ENCODE measurements around the gene FOXL3. TPM values are rescaled to one million over a fixed set of nuclear protein-coding genes. Genes with fewer than 3 reads are reported as not detected.

The FOXL3 gene
- polyA plus RNA-seq, 1 experiment, result not detected

- ChIA-PET POLR2A (no interaction called here), CTCF (no interaction called here)
- H3K27ac ChIP-seq (ENCODE audit: low read depth, low read length), result no peak overlapping the region
- TF ChIP-seq, protein P1, sequence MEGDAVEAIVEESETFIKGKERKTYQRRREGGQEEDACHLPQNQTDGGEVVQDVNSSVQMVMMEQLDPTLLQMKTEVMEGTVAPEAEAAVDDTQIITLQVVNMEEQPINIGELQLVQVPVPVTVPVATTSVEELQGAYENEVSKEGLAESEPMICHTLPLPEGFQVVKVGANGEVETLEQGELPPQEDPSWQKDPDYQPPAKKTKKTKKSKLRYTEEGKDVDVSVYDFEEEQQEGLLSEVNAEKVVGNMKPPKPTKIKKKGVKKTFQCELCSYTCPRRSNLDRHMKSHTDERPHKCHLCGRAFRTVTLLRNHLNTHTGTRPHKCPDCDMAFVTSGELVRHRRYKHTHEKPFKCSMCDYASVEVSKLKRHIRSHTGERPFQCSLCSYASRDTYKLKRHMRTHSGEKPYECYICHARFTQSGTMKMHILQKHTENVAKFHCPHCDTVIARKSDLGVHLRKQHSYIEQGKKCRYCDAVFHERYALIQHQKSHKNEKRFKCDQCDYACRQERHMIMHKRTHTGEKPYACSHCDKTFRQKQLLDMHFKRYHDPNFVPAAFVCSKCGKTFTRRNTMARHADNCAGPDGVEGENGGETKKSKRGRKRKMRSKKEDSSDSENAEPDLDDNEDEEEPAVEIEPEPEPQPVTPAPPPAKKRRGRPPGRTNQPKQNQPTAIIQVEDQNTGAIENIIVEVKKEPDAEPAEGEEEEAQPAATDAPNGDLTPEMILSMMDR (IDR thresholded peaks at IDR 0.05; ENCODE audit: low read depth, low read length), result no peak
- peaks cover 65% of the 10 kb centered on the region for H3K9me3 ChIP-seq (ENCODE audit: control insufficient read depth, insufficient read depth, low read length)
- H3K4me3 ChIP-seq (ENCODE audit: low read depth, low read length), result no peak overlapping the region
- DNase-seq (ENCODE audit: low read depth, low spot score), result no peak
- no peaks in the 10 kb centered on the region for H3K27me3 ChIP-seq (ENCODE audit: control insufficient read depth, insufficient read depth, low read length)
These were observed 21.0 kb upstream of the FOXL3 start for GRCh38 chr7:268991-269390.

- no peak overlapping the region for H3K27ac ChIP-seq (ENCODE audit: low read depth, low read length)
- DNase-seq (ENCODE audit: low read depth, low spot score), result no peak
- no peak overlapping the region for H3K4me3 ChIP-seq (ENCODE audit: low read depth, low read length)
- H3K27me3 ChIP-seq (ENCODE audit: control insufficient read depth, insufficient read depth, low read length), result no peaks in the 10 kb centered on the region
- CTCF ChIA-PET, result no interaction called here
- TF ChIP-seq, protein P1 (IDR thresholded peaks at IDR 0.05; ENCODE audit: low read depth, low read length), result no peak
- POLR2A ChIA-PET, result no interaction called here
- peaks cover 57% of the 10 kb centered on the region for H3K9me3 ChIP-seq (ENCODE audit: control insufficient read depth, insufficient read depth, low read length)
These were observed 20.2 kb upstream of the FOXL3 start for GRCh38 chr7:269721-270120.

DNA sequence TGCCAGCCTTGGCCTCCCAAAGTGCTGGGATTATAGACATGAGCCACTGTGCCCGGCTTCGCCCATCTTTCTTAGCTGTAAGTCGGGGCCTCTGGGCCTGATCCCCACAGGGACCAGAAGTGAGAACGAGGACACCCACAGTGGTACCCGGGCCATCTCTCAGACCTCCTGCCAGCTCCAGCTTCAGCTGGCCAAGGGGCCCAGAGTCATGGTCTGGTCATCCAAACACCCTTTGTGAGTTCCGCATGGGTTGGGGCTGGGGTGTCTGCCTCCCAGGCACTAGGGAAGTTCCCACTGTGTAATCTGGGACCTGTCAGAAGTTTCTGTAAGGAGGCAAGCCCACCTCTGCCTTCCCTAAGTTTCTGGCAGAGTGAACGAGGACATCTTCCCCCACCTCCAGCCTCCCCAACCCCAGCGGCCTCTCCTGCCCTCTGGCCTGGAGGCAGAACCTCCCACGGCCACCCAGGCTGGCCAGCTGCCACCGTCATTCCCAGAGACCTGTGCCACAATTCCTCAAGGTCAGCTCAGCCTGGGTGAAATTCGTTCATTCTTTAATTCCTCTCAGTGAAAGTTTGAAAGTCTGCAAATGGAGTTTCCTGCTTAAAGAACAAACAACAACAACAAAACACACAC is 19.5 kb upstream of the FOXL3 start:
- ChIA-PET CTCF (no interaction called here), POLR2A (no interaction called here)
- Histone ChIP-seq H3K9me3 (ENCODE audit: control insufficient read depth, insufficient read depth, low read length) (peaks cover 51% of the 10 kb centered on the region), H3K27me3 (ENCODE audit: control insufficient read depth, insufficient read depth, low read length) (no peaks in the 10 kb centered on the region), H3K27ac (ENCODE audit: low read depth, low read length) (no peak overlapping the region), H3K4me3 (ENCODE audit: low read depth, low read length) (no peak overlapping the region)
- TF ChIP-seq, protein P1 (IDR thresholded peaks at IDR 0.05; ENCODE audit: low read depth, low read length), result no peak
- no peak for DNase-seq (ENCODE audit: low read depth, low spot score)

DNA sequence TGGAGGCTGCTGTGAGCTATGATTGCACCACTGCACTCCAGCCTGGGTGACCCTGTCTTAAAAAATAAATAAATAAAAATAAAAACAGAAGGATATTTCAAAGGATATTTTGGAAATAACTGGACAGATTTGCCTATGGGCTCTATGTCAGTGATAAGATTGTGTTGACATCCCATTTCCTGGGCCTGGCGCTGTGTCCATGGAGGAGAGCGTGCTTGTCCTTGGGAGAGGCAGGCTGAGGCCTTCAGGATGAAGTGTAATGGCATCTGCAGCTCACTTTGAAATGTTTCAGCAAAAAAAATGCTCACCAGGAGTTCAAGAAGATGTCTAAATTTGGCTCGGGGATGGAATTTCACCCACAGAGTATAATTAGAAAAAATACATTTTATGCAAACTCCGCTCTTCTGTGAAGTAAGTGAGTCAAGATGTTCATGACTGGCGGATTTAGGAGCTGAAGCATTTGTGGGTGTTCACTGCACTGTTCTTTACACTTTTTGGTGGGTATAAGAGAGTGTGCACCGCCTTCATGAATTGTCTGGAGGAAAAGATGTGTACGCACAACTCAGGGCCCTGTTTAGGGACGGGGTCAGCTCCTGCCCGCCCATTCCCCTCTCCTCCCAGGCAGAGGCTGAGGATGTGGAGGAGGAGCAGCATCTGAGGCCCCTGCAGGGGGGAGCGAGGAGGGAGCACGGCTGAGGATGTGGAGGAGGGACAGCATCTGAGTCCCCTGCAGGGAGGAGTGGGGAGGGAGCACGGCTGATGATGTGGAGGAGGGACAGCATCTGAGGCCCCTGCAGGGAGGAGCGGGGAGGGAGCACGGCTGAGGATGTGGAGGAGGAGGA is 18.5 kb upstream of the FOXL3 start:
- ChIA-PET POLR2A (no interaction called here), CTCF (no interaction called here)
- TF ChIP-seq, protein P1 (IDR thresholded peaks at IDR 0.05; ENCODE audit: low read depth, low read length), result no peak
- H3K4me3 ChIP-seq (ENCODE audit: low read depth, low read length), result no peak overlapping the region
- peaks cover 9% of the 10 kb centered on the region for H3K27me3 ChIP-seq (ENCODE audit: control insufficient read depth, insufficient read depth, low read length)
- H3K9me3 ChIP-seq (ENCODE audit: control insufficient read depth, insufficient read depth, low read length), result peaks cover 48% of the 10 kb centered on the region
- no peak for DNase-seq (ENCODE audit: low read depth, low spot score)
- no peak overlapping the region for H3K27ac ChIP-seq (ENCODE audit: low read depth, low read length)

- Histone ChIP-seq H3K27me3 (ENCODE audit: control insufficient read depth, insufficient read depth, low read length) (peaks cover 11% of the 10 kb centered on the region), H3K9me3 (ENCODE audit: control insufficient read depth, insufficient read depth, low read length) (peaks cover 46% of the 10 kb centered on the region), H3K27ac (ENCODE audit: low read depth, low read length) (no peak overlapping the region), H3K4me3 (ENCODE audit: low read depth, low read length) (no peak overlapping the region)
- TF ChIP-seq, protein P1 (IDR thresholded peaks at IDR 0.05; ENCODE audit: low read depth, low read length), result no peak
- ChIA-PET POLR2A (no interaction called here), CTCF (no interaction called here)
- DNase-seq (ENCODE audit: low read depth, low spot score), result no peak
These were observed 17.8 kb upstream of the FOXL3 start for GRCh38 chr7:272108-272615.

Data from AG04450 (cell line).